Astrocyte of the spinal cord (primary cell): ENCODE data around the gene SLC16A4.
A peak's percentile ranks its signal among the peaks of the same experiment; 100 is the strongest.

ENCODE experiments used
- DNase-seq: peaks from one replicate; pipeline ENCODE4 v3.0.0; 2011; ENCODE audit warnings: low read depth, low spot score
- H3K4me3 ChIP-seq: 2 replicates; pipeline ENCODE4 v1.5.1; 2011; ENCODE audit warnings: low read depth, mild to moderate bottlenecking, low read length, moderate library complexity
- in situ Hi-C: cut with HindIII; loops from 2 replicates; pipeline ENCODE4 v1.10.0; 2017; ENCODE audit warnings: low sequenced_read_pairs
- TF ChIP-seq, protein P1 (sequence below): IDR thresholded peaks from 2 replicates; pipeline ENCODE4 v1.5.1; 2012; ENCODE audit warnings: low read depth, mild to moderate bottlenecking, low read length, inconsistent platforms

Gene SLC16A4

DNA sequence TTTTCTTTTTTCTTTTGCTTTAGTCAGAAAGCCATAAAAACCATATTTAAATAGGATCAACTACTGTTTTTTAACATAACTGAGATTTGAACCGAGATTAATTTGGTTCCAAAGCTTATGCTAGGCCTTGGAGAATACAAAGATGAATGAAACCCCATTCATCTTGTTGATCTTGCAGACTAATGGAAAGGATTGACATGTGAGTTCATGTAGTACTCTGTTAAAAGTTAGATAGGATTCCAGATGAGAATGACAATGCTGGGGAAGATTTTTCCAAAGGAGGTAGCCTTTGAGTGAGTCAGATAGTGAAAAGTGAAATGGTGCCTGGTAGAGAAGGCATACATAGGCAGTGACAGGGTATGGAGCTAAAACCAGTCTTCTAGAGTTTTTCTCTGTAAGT is 29.0 kb downstream of the SLC16A4 start:
- no peak overlapping the region for H3K4me3 ChIP-seq
- TF ChIP-seq, protein P1, sequence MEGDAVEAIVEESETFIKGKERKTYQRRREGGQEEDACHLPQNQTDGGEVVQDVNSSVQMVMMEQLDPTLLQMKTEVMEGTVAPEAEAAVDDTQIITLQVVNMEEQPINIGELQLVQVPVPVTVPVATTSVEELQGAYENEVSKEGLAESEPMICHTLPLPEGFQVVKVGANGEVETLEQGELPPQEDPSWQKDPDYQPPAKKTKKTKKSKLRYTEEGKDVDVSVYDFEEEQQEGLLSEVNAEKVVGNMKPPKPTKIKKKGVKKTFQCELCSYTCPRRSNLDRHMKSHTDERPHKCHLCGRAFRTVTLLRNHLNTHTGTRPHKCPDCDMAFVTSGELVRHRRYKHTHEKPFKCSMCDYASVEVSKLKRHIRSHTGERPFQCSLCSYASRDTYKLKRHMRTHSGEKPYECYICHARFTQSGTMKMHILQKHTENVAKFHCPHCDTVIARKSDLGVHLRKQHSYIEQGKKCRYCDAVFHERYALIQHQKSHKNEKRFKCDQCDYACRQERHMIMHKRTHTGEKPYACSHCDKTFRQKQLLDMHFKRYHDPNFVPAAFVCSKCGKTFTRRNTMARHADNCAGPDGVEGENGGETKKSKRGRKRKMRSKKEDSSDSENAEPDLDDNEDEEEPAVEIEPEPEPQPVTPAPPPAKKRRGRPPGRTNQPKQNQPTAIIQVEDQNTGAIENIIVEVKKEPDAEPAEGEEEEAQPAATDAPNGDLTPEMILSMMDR, result no peak
- in situ Hi-C loops, result no loop called here

DNA sequence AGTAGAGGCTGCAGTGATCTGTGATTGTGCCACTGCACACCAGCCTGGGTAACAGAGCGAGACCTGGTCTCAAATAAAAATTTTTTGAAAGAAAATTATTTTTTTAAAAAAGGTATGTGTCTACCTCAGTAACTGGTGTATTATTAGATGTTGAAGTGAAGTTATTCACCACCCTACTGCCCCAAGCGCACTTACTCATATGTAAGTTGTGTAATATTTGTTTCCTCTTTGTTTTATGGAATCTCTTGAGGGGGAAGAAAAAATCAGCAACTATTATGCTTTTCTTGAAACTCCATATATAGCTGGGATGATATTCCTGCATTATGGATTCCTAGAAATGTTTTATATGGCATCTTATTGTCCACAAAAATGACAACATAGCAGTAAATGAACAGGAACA is 30.4 kb downstream of the SLC16A4 start:
- H3K4me3 ChIP-seq, result no peak overlapping the region
- TF ChIP-seq, protein P1, result no peak
- in situ Hi-C loops, result no loop called here
- no peak for DNase-seq

More for the DNA sequence above, 29.0 kb downstream of the SLC16A4 start:
- no peak for DNase-seq

DNA sequence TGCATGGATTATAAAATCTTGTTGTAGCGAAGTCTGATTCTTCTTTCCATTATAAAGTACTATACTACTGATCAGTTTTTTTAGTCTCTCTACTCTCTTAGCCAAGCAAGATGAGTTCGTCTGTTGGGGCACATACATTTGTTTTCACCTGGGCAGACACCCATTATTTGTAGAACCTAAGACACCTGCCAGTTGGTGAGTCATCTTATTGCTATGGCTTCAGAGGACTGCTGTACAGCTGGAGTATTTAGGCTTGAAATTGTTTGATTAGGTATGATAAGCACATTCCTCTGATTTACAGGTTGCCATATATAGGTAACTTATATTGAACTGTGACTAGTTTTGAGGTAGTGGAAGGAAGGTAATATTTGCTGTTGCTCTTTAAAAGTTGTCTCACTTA is 34.4 kb downstream of the SLC16A4 start:
- TF ChIP-seq, protein P1, result no peak
- DNase-seq, result no peak
- H3K4me3 ChIP-seq, result no peak overlapping the region
- in situ Hi-C loops, result no loop called here

DNA sequence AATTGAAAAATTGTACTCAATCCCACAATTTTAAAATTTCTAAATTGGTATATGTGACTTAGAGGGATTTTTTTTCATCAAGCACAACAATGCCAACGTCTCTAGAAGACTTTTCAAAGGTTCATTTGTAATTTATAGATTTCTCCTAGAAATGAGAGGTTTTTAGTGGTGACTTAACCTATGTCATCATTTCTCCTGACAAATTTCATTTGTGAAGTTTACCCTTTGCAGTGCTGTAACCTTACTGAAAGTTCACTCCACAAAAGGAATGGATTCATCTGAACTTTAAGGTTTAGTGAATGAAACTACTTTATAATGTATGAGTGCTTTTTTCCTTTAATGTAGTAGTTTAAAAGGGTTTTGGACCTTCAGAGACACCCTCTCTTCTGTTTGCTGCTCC is 35.5 kb downstream of the SLC16A4 start:
- TF ChIP-seq, protein P1, result no peak
- in situ Hi-C loops, result no loop called here
- no peak overlapping the region for H3K4me3 ChIP-seq
- DNase-seq, result no peak

DNA sequence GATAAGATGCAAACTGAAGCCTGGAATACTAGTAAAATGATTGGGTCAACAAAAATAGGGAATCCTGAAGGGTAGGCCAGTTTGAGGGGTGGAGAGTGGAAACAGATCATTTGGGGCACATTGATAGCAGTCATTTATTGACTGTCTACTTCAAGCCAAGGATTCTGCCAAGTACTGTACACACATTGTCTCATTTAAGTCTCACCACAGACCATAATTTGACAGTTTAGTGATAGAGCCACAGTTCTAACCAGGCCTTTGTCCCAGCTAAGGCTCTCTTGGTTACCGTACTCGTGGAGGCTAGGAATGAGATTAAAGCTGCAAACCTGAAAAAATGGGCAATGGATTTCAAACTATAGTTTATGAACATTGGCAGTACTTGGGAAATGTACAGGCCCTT is 40.5 kb downstream of the SLC16A4 start:
- DNase-seq, result no peak
- TF ChIP-seq, protein P1, result no peak
- no peak overlapping the region for H3K4me3 ChIP-seq
- in situ Hi-C loops, result no loop called here

DNA sequence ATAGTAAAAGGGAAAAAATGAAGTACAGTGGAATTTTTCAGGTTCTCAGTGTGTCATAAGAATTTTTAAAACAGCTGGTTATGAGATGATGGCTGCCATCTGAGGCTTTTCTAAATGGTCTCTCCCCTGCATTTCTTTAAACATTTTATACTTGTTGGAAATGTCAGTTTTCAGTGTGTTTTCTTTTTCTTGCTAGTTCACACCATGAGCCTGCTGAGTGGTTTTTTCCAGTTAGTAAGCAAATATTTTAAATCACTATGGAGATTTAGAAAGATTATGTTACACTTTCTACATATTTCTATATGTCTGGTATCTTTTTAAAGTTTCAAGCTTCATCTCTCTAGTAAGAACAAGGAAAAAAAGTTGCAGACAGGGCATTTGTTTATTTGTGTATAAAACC is 42.1 kb downstream of the SLC16A4 start:
- in situ Hi-C loops, result no loop called here
- peak; percentile 24 for DNase-seq
- TF ChIP-seq, protein P1, result no peak
- H3K4me3 ChIP-seq, result no peak overlapping the region

DNA sequence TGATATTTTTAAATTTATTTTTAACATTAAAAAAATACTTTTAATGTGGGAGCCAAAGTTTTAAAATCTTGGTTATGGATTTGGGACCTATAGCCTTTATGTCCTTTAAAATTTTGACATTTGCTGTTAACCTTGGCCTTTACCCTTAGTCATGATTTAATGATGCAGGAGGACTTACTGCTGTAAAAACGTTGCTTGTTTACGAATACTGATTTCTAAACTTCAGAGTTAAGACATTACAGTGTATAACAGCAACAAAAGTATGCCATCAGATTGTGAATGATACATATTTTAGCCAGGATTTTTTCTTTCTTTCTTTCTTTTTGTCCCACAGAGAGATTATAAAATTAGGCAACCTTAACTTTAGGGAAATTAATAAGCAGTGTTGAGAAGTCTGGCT is 42.8 kb downstream of the SLC16A4 start:
- in situ Hi-C loops, result no loop called here
- no peak for DNase-seq
- TF ChIP-seq, protein P1, result no peak
- no peak overlapping the region for H3K4me3 ChIP-seq
